IPS-20b (cell line): Measurements from ENCODE around the gene WSCD2.

Experiments used
- H3K27ac ChIP-seq: one replicate; pipeline ENCODE4 v1.5.1; 2013; ENCODE audit warnings: low read length
- H3K27me3 ChIP-seq: 2 replicates; pipeline ENCODE4 v1.6.1; 2013; ENCODE audit warnings: mild to moderate bottlenecking, low read length, inconsistent platforms; ENCODE audit not compliant: insufficient read depth
- H3K36me3 ChIP-seq: 2 replicates; pipeline ENCODE4 v1.6.1; 2013; ENCODE audit warnings: low read depth, mild to moderate bottlenecking, inconsistent platforms, low read length, moderate library complexity; ENCODE audit not compliant: insufficient read depth
- H3K4me1 ChIP-seq: 2 replicates; pipeline ENCODE4 v1.6.1; 2013; ENCODE audit warnings: mild to moderate bottlenecking, control low read depth, inconsistent platforms, low read length, moderate library complexity; ENCODE audit not compliant: insufficient read depth
- H3K4me3 ChIP-seq: 2 replicates; pipeline ENCODE4 v1.5.1; 2013; ENCODE audit warnings: mild to moderate bottlenecking, low read length, inconsistent platforms
- H3K9ac ChIP-seq: 2 replicates; pipeline ENCODE4 v1.6.1; 2013; ENCODE audit warnings: low read depth, mild to moderate bottlenecking, inconsistent platforms, low read length, moderate library complexity
- H3K9me3 ChIP-seq: 2 replicates; pipeline ENCODE4 v1.6.1; 2013; ENCODE audit warnings: mild to moderate bottlenecking, low read depth, low read length, inconsistent platforms; ENCODE audit not compliant: insufficient read depth

WSCD2 gene

GRCh38 chr12:108131657-108132126 lies 2.6 kb downstream of the WSCD2 start:
- no peak overlapping the region for H3K4me3 ChIP-seq
- no peaks in the 10 kb centered on the region for H3K36me3 ChIP-seq
- peaks cover 3% of the 10 kb centered on the region; the same call in 1 of the 2 replicates for H3K4me1 ChIP-seq
- H3K9ac ChIP-seq: no peak overlapping the region
- H3K9me3 ChIP-seq: no peaks in the 10 kb centered on the region
- H3K27me3 ChIP-seq: peaks cover 38% of the 10 kb centered on the region
- no peak overlapping the region for H3K27ac ChIP-seq

- Histone ChIP-seq H3K4me1 (peaks cover 11% of the 10 kb centered on the region), H3K4me3 (no peak overlapping the region), H3K36me3 (no peaks in the 10 kb centered on the region), H3K9me3 (no peaks in the 10 kb centered on the region), H3K27ac (no peak overlapping the region), H3K9ac (no peak overlapping the region), H3K27me3 (peaks cover 31% of the 10 kb centered on the region)
These were observed 4.4 kb downstream of the WSCD2 start for GRCh38 chr12:108133482-108133881.

- Histone ChIP-seq H3K9ac (no peak overlapping the region), H3K4me1 (peaks cover 11% of the 10 kb centered on the region), H3K27ac (no peak overlapping the region), H3K4me3 (no peak overlapping the region), H3K9me3 (no peaks in the 10 kb centered on the region), H3K27me3 (peaks cover 24% of the 10 kb centered on the region), H3K36me3 (no peaks in the 10 kb centered on the region)
These were observed 5.7 kb downstream of the WSCD2 start for GRCh38 chr12:108134744-108135143.

- Histone ChIP-seq H3K27ac (no peak overlapping the region), H3K4me3 (no peak overlapping the region), H3K36me3 (no peaks in the 10 kb centered on the region), H3K9ac (no peak overlapping the region), H3K27me3 (peaks cover 15% of the 10 kb centered on the region), H3K4me1 (peaks cover 11% of the 10 kb centered on the region), H3K9me3 (no peaks in the 10 kb centered on the region)
These were observed 6.5 kb downstream of the WSCD2 start for GRCh38 chr12:108135627-108136026.

GRCh38 chr12:108136697-108137096 lies 7.6 kb downstream of the WSCD2 start:
- H3K4me1 ChIP-seq: peaks cover 14% of the 10 kb centered on the region
- H3K4me3 ChIP-seq: no peak overlapping the region
- H3K36me3 ChIP-seq: no peaks in the 10 kb centered on the region
- no peak overlapping the region for H3K27ac ChIP-seq
- H3K27me3 ChIP-seq: peaks cover 5% of the 10 kb centered on the region
- H3K9me3 ChIP-seq: no peaks in the 10 kb centered on the region
- no peak overlapping the region for H3K9ac ChIP-seq

GRCh38 chr12:108139454-108139853 lies 10.4 kb downstream of the WSCD2 start:
- Histone ChIP-seq H3K27ac (no peak overlapping the region), H3K4me1 (peaks cover 14% of the 10 kb centered on the region), H3K27me3 (no peaks in the 10 kb centered on the region), H3K9me3 (no peaks in the 10 kb centered on the region), H3K4me3 (no peak overlapping the region), H3K36me3 (no peaks in the 10 kb centered on the region), H3K9ac (no peak overlapping the region)

- no peaks in the 10 kb centered on the region for H3K36me3 ChIP-seq
- H3K9me3 ChIP-seq: no peaks in the 10 kb centered on the region
- no peak overlapping the region for H3K4me3 ChIP-seq
- no peak overlapping the region for H3K9ac ChIP-seq
- H3K4me1 ChIP-seq: peaks cover 14% of the 10 kb centered on the region
- H3K27me3 ChIP-seq: no peaks in the 10 kb centered on the region
- no peak overlapping the region for H3K27ac ChIP-seq
These were observed 11.4 kb downstream of the WSCD2 start for GRCh38 chr12:108140501-108140900.

- H3K9ac ChIP-seq: no peak overlapping the region
- H3K9me3 ChIP-seq: no peaks in the 10 kb centered on the region
- H3K4me1 ChIP-seq: peaks cover 18% of the 10 kb centered on the region
- H3K4me3 ChIP-seq: no peak overlapping the region
- no peaks in the 10 kb centered on the region for H3K27me3 ChIP-seq
- H3K36me3 ChIP-seq: no peaks in the 10 kb centered on the region
- H3K27ac ChIP-seq: no peak overlapping the region
These were observed 12.6 kb downstream of the WSCD2 start for GRCh38 chr12:108141600-108142130.

GRCh38 chr12:108143144-108143543 lies 14.1 kb downstream of the WSCD2 start:
- Histone ChIP-seq H3K36me3 (no peaks in the 10 kb centered on the region), H3K27me3 (no peaks in the 10 kb centered on the region), H3K9ac (no peak overlapping the region), H3K9me3 (no peaks in the 10 kb centered on the region), H3K4me3 (no peak overlapping the region), H3K27ac (no peak overlapping the region), H3K4me1 (peaks cover 10% of the 10 kb centered on the region; the same call in 1 of the 2 replicates)

GRCh38 chr12:108144080-108144479 lies 15.0 kb downstream of the WSCD2 start:
- H3K27ac ChIP-seq: no peak overlapping the region
- no peaks in the 10 kb centered on the region for H3K36me3 ChIP-seq
- peaks cover 10% of the 10 kb centered on the region; the same call in 1 of the 2 replicates for H3K4me1 ChIP-seq
- H3K9me3 ChIP-seq: no peaks in the 10 kb centered on the region
- H3K27me3 ChIP-seq: no peaks in the 10 kb centered on the region
- H3K4me3 ChIP-seq: no peak overlapping the region
- H3K9ac ChIP-seq: no peak overlapping the region

GRCh38 chr12:108145011-108145410 lies 15.9 kb downstream of the WSCD2 start:
- Histone ChIP-seq H3K9ac (no peak overlapping the region), H3K4me3 (no peak overlapping the region), H3K9me3 (no peaks in the 10 kb centered on the region), H3K36me3 (no peaks in the 10 kb centered on the region), H3K4me1 (peaks cover 10% of the 10 kb centered on the region; the same call in 1 of the 2 replicates), H3K27me3 (no peaks in the 10 kb centered on the region), H3K27ac (no peak overlapping the region)

GRCh38 chr12:108146035-108146893 lies 17.2 kb downstream of the WSCD2 start:
- Histone ChIP-seq H3K4me3 (no peak overlapping the region), H3K36me3 (no peaks in the 10 kb centered on the region), H3K27ac (no peak overlapping the region), H3K9ac (no peak overlapping the region), H3K4me1 (peaks cover 9% of the 10 kb centered on the region; the same call in 1 of the 2 replicates), H3K9me3 (no peaks in the 10 kb centered on the region), H3K27me3 (no peaks in the 10 kb centered on the region)
